ENCODE results near the gene NRM.
A peak's percentile ranks its signal among the peaks of the same experiment; 100 is the strongest.
"Not testable (repeated sequence)": the region's sequence is repeated elsewhere in the genome, so short reads cannot be mapped to it uniquely, and the experiment has no call there.

The NRM gene

GRCh38 chr6:30664994-30665767 is 25.6 kb downstream of the NRM start:
- no peak for DNase-seq

GRCh38 chr6:30657922-30658321 is 32.9 kb downstream of the NRM start:
- not testable (repeated sequence) for DNase-seq

- no peak for DNase-seq
Measured at GRCh38 chr6:30657454-30657853, 33.3 kb downstream of the NRM start.

- peak; percentile 42 for DNase-seq
Measured at GRCh38 chr6:30656513-30656912, 34.3 kb downstream of the NRM start.

GRCh38 chr6:30655743-30656094 is 35.1 kb downstream of the NRM start:
- DNase-seq: no peak

GRCh38 chr6:30654798-30655742 is 35.7 kb downstream of the NRM start:
- no peak for DNase-seq

GRCh38 chr6:30651143-30651542 is 39.6 kb downstream of the NRM start:
- no peak for DNase-seq

- peak; percentile 76 for DNase-seq
Measured at GRCh38 chr6:30647242-30648116, 43.3 kb downstream of the NRM start.

- peak; percentile 96 for DNase-seq
Measured at GRCh38 chr6:30646450-30647241, 44.1 kb downstream of the NRM start, which contains the start of gene C6orf136. C6orf136 (plus strand) TSS chr6:30647133; CDS start chr6:30647232, 99 bp downstream.

- DNase-seq: no peak
Measured at GRCh38 chr6:30645989-30646388, 44.8 kb downstream of the NRM start.

- DNase-seq: no peak
Measured at GRCh38 chr6:30644769-30645168, 46.0 kb downstream of the NRM start.

- DNase-seq: no peak
Measured at GRCh38 chr6:30643656-30644055, 47.1 kb downstream of the NRM start.

GRCh38 chr6:30641048-30641447 is 49.7 kb downstream of the NRM start:
- no peak for DNase-seq

GRCh38 chr6:30640481-30640880 is 50.3 kb downstream of the NRM start:
- DNase-seq: no peak

All from suppressor macrophage treated with lipopolysaccharide for 4 hours (primary cell).